HG02588 (cell line): ENCODE data around the gene PRRG1.
"Not testable (repeated sequence)": the region's sequence is repeated elsewhere in the genome, so short reads cannot be mapped to it uniquely, and the experiment has no call there.

Source experiments
- ATAC-seq: cut with Tn5 transposase; IDR thresholded peaks from one replicate; pipeline ENCODE4 v1.9.1; 2021; ENCODE audit warnings: mild to moderate bottlenecking, moderate library complexity; ENCODE audit not compliant: unreplicated experiment

Gene PRRG1

GRCh38 chrX:37378404-37378803 is 29.2 kb downstream of the PRRG1 start:
- no peak for ATAC-seq

DNA sequence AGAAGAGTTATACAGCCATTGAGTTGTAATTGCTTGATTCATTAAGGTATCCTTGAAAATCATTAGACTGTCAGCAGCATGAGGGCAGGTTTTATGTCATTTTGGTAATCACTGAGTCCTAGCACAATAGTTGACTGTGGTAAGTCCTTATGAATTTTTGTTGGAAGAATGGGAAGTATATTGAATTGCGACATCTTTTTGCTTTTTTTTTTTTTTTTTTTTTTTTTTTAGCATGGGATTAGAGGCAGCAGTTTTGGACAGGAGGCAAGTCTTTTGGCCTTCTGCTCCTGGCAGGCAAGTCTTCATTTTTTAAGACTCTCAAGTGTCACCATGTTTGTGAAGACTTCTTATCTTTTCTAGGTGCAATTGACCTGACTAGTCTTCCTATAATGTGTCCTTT is 29.7 kb downstream of the PRRG1 start:
- no peak for ATAC-seq

- ATAC-seq = no peak
Measured at GRCh38 chrX:37380256-37380655, 31.1 kb downstream of the PRRG1 start.

DNA sequence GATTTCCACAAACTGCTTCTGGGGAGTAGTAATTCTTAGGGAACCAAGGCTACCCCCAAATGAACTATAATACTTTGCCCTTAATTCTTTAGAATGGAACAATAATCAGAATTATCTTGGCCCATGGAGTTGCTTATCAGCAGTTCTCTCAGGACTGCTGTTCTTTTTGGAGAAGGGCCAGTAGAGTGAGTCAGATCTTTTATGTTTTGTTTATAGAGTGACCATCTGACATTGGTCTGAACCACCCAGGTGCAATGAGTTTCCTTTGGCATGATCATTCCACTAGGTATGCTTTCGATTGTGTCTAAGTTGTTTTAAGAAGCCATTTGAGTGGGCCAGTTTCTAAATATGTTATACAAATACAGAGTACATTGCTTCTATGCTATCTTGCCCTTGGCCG is 31.8 kb downstream of the PRRG1 start:
- no peak for ATAC-seq

GRCh38 chrX:37383313-37383712 is 34.1 kb downstream of the PRRG1 start:
- ATAC-seq = no peak

GRCh38 chrX:37388413-37388812 is 39.2 kb downstream of the PRRG1 start:
- no peak for ATAC-seq

DNA sequence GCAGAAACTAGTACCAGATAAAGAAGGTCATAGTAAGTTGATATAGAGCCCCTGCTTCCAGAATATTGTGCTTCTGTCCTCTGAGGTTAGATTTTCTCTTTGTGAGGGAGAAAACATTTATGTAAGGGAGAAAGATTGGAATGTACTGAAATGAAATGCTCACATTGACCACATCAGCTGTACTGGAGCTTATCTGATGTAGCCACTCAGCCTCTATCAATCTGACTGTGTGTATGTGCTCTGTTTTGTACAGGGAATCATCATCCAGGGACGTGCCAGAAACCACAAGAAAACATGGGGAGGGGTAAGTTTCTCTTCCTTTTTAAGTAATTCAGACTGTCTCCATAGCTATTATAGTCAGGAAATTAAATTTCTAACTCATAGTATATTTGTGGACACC is 56.8 kb downstream of the PRRG1 start:
- ATAC-seq = no peak

- no peak for ATAC-seq
Measured at GRCh38 chrX:37407736-37408135, 58.6 kb downstream of the PRRG1 start.

- no peak for ATAC-seq
Measured at GRCh38 chrX:37409278-37409677, 60.1 kb downstream of the PRRG1 start.

DNA sequence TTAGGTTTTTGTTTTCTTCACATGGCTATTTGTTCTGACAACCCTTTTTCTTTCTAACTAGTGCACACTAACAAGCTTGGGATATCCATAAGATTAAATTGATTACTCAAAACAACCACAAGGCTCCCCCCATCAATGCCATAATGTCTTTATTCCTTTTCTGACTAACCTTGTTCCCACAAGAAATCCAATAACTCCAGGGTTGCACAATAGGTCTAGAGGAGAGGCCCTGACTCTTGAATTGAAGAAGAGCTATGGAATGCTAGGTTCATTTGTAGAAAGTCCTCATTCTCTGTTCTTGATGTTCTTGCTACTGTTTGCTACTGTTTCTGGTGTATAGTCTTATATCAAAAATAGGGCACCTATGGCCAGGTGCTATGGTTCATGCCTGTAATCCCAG is 71.0 kb downstream of the PRRG1 start:
- no peak for ATAC-seq

DNA sequence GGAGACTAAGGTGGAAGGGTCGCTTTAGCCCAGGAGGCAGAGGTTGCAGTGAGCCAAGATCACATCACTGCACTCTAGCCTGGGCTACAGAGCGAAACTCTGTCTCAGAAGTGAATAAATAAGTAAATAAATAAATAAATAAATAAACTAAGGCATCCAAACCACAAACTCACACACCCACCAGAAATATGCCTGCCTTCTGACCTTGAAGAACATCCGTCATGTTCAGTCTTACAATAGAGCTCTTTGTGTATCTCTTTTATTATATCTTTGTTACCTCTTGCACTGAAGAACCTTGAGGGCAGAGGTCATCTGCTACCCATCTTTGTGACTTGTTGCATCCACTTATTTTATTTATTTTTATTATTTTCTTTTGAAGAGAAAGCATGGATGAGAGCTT is 71.6 kb downstream of the PRRG1 start:
- no peak for ATAC-seq

DNA sequence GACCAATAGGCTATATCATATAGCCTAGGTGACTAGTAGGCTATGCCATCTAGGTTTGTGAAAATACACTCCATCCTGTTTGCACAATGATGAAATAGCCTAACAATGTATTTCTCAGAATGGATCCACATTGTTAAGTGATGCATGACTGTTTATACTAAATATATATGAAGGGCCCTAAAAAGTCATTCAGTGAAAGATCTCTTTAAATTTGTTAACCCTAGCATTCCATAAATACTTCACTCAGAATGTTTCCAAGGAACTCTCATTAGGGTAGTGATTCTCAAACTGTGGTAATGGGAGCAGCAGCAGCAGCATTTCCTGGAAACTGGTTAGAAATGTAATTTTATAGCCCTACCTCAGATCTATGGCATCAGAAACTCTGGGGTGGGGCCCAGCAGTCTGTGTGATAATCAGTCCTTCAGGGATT is 74.9 kb downstream of the PRRG1 start:
- no peak for ATAC-seq

GRCh38 chrX:37425370-37425769 is 76.2 kb downstream of the PRRG1 start:
- no peak for ATAC-seq

DNA sequence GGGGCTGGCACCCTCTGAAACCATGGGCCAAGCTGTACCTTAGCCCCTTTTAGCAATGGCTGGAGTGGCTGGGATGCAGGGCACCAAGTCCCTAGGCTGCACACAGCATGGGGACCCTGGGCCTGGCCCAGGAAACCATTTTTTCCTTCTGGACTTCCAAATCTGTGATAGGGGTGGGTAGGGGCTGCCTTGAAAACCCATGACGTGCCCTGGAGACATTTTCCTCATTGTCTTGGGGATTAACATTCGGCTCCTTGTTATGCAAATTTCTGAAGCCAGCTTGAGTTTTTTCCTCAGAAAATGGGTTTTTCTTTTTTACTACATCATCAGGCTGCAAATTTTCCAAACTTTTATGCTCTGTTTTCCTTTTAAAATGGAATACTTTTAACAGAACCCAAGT is 79.8 kb downstream of the PRRG1 start:
- ATAC-seq = not testable (repeated sequence)

GRCh38 chrX:37434362-37434761 is 85.2 kb downstream of the PRRG1 start:
- ATAC-seq = no peak

DNA sequence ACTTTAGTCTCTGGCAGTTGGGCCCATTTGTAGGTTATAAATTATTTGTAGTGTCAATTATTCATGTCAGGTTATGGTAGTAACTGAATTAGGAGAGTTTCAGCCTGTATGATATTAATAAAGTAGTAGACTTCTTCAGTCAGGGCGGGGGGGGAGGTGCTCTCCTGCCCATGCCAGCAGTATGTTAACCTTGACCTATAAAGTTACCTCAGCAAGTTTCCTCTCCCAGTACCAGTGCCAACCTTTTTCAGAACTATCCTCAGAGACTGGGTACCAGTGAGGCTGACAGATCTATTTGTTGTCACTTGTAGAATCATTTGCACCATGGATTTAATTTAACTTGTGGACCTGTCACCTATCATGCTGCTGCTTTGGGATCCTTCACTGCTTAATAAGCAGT is 88.0 kb downstream of the PRRG1 start:
- no peak for ATAC-seq

DNA sequence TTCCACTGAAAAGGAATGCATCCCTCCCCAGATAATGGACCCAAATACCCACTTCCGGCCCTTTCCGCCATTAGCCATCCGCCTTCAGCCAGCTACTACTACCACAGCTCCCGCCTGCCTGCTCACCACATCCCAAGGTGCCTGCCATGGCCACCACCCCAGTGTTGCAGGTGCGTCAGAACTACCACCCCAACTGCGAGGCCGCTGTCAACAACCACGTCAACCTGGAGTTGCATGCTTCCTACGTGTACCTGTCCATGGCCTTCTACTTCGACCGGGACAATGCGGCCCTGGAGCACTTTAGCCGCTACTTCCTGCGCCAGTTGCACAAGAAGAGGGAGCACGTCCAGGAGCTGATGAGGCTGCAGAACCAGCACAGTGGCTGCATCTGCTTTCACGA is 92.2 kb downstream of the PRRG1 start:
- no peak for ATAC-seq

- no peak for ATAC-seq
Measured at GRCh38 chrX:37445182-37445581, 96.0 kb downstream of the PRRG1 start.

DNA sequence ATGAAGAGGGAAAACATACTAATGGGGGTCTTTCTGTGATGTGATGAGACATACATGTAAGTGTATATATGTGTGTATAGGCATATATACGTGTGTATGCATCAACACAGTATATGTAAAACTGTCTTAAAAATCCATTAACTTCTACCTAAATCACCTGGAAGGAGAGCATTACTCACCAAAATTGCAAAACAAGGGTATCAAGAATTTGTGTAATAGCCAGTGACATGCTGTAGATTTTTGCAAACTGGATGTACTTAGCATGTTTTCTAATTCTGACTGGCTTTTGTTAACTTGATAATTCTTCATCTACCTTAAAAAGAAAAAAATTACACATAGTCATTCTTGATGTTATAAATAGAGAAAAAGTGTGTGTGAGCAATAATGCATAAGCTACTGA is 104.7 kb downstream of the PRRG1 start:
- ATAC-seq = no peak

GRCh38 chrX:37454537-37455285 is 105.5 kb downstream of the PRRG1 start:
- no peak for ATAC-seq

DNA sequence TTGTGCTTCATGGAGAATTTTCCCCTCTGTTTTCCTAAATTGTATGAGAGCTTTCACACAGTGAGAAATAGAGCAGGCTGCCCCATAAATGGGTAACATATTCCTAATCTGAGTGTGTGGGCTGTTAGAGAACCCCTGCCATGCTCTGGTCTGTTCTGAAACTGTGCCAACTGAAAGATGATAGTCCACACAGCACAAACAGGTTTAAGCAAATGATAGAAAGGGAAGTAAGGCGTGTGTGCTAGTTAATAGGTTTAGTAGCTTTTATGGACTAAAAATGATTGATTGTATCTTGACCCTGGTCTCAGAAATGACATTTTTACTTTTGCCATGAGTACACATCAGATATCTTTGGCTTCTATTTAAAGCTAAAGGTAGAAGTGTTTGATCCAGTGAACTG is 106.2 kb downstream of the PRRG1 start:
- ATAC-seq = no peak

GRCh38 chrX:37460285-37460684 is 111.1 kb downstream of the PRRG1 start:
- ATAC-seq = not testable (repeated sequence)

GRCh38 chrX:37462346-37462745 is 113.2 kb downstream of the PRRG1 start:
- no peak for ATAC-seq
